GM19193 (cell line): ENCODE results near the gene CCDC110.
A peak's percentile ranks its signal among the peaks of the same experiment; 100 is the strongest.

Experiments used
- POLR2A ChIP-seq: IDR thresholded peaks from 4 replicates; pipeline ENCODE4 v1.6.1; 2011; ENCODE audit not compliant: insufficient read depth, insufficient read length; ENCODE audit errors: extremely low read depth

Gene CCDC110

GRCh38 chr4:185404031-185404430 is 67.5 kb downstream of the CCDC110 start:
- no peak for TF ChIP-seq POLR2A

GRCh38 chr4:185399466-185399865 is 72.1 kb downstream of the CCDC110 start:
- TF ChIP-seq POLR2A = no peak

GRCh38 chr4:185398618-185399017 is 72.9 kb downstream of the CCDC110 start:
- no peak for TF ChIP-seq POLR2A

- peak; percentile 66 for TF ChIP-seq POLR2A
Observed at GRCh38 chr4:185396724-185397385, 74.7 kb downstream of the CCDC110 start, which contains the start of gene ANKRD37. ANKRD37 (plus strand) TSS chr4:185396841; CDS start chr4:185396924, 83 bp downstream.

- peak; percentile 67 for TF ChIP-seq POLR2A
Observed at GRCh38 chr4:185395956-185396723, 75.4 kb downstream of the CCDC110 start.

GRCh38 chr4:185395238-185395955 is 76.1 kb downstream of the CCDC110 start, which contains the start of gene LRP2BP:
LRP2BP (minus strand) TSS chr4:185395924; CDS start chr4:185378186, 17,738 bp downstream.
- TF ChIP-seq POLR2A = no peak
